MCF 10A (cell line): ENCODE data around the gene LTBP2. TPM values are rescaled to one million over a fixed set of nuclear protein-coding genes. Genes with fewer than 3 reads are reported as not detected.

ENCODE experiments used
- BruUV-seq: library from RNA; stranded (reverse); fragments of 400-500 nt; replicated peaks from 2 replicates; lab custom pipeline; 2021; lab: Mats Ljungman, UMichigan
- CTCF ChIA-PET: fragments of 300-600 bp; sonication (Branson Sonifier 250); formaldehyde crosslinking; extraction: SDS; loops from one replicate; lab custom pipeline; 2021; ENCODE audit warnings: antibody characterized with exemption, inconsistent platforms; lab: Yijun Ruan, JAX
- POLR2A ChIA-PET: fragments of 300-600, 350-650 bp; sonication (Branson Sonifier 250); formaldehyde crosslinking; extraction: SDS; loops from one replicate; lab custom pipeline; 2020; ENCODE audit warnings: antibody characterized with exemption, inconsistent platforms; lab: Yijun Ruan, JAX
- DNase-seq: peaks from one replicate; pipeline ENCODE4 v3.0.0-alpha.2; 2018; ENCODE audit not compliant: unreplicated experiment
- H3K27ac Mint-ChIP-seq: one replicate; pipeline ENCODE4 v1.8.0; 2022; ENCODE audit warnings: mild to moderate bottlenecking, low read depth, mixed read lengths; ENCODE audit not compliant: unreplicated experiment
- H3K27me3 Mint-ChIP-seq: one replicate; pipeline ENCODE4 v1.8.0; 2022; ENCODE audit warnings: mixed read lengths; ENCODE audit not compliant: insufficient read depth, unreplicated experiment
- H3K36me3 Mint-ChIP-seq: one replicate; pipeline ENCODE4 v1.8.0; 2022; ENCODE audit warnings: mild to moderate bottlenecking, moderate library complexity, mixed read lengths; ENCODE audit not compliant: insufficient read depth, unreplicated experiment
- H3K4me1 Mint-ChIP-seq: one replicate; pipeline ENCODE4 v1.8.0; 2022; ENCODE audit warnings: mixed read lengths; ENCODE audit not compliant: insufficient read depth, unreplicated experiment
- H3K4me3 Mint-ChIP-seq: one replicate; pipeline ENCODE4 v1.8.0; 2022; ENCODE audit warnings: mild to moderate bottlenecking, moderate library complexity, mixed read lengths; ENCODE audit not compliant: unreplicated experiment
- H3K9me3 Mint-ChIP-seq: one replicate; pipeline ENCODE4 v1.8.0; 2022; ENCODE audit warnings: mixed read lengths; ENCODE audit not compliant: unreplicated experiment
- CTCF ChIP-seq: fragments of 200-600 bp; IDR thresholded peaks from one replicate; pipeline ENCODE4 v1.8.0; 2022; ENCODE audit warnings: antibody characterized with exemption, mild to moderate bottlenecking; ENCODE audit not compliant: unreplicated experiment
- intact Hi-C: fragments of 100-400 bp; cut with micrococcal nuclease; formaldehyde crosslinking; loops from 2 replicates; pipeline ENCODE4 v1.14.1; 2022
- total RNA-seq: library from RNA; stranded (reverse); gene quantifications from 2 replicates; pipeline ENCODE4 v1.2.3, GENCODE V29; 2022

LTBP2 gene
- total RNA-seq, 1 experiment from 2014 or later: 16.8 TPM

- CTCF ChIA-PET: interaction anchor here (0.6 kb wide), 1 partner anchor 330 kb away, joined by 3 read pairs; no protein-coding TSS in a partner anchor
Measured at GRCh38 chr14:74468513-74468912, 143.5 kb downstream of the LTBP2 start.

GRCh38 chr14:74465335-74465734, 146.7 kb downstream of the LTBP2 start:
- POLR2A ChIA-PET: interaction anchor here (0.6 to 1.3 kb wide), 2 partner anchors 10 to 473 kb away, joined by 3 to 4 read pairs; no protein-coding TSS in a partner anchor
- no peak overlapping the region for H3K4me3 Mint-ChIP-seq
- no peaks in the 10 kb centered on the region for H3K9me3 Mint-ChIP-seq
- TF ChIP-seq CTCF: no peak
- no peak overlapping the region for H3K27ac Mint-ChIP-seq
- DNase-seq: no peak
- CTCF ChIA-PET: interaction anchor here (1.9 kb wide), 1 partner anchor 9 kb away, joined by 8 read pairs; no protein-coding TSS in a partner anchor
- peaks cover 14% of the 10 kb centered on the region for H3K27me3 Mint-ChIP-seq
- no TSS peak for BruUV-seq
- H3K36me3 Mint-ChIP-seq: no peaks in the 10 kb centered on the region
- H3K4me1 Mint-ChIP-seq: no peaks in the 10 kb centered on the region
- intact Hi-C loops: no loop called here

More at GRCh38 chr14:74468513-74468912, 143.5 kb downstream of the LTBP2 start:
- H3K4me1 Mint-ChIP-seq: no peaks in the 10 kb centered on the region
- intact Hi-C loops: no loop called here
- no peaks in the 10 kb centered on the region for H3K36me3 Mint-ChIP-seq
- no peak overlapping the region for H3K27ac Mint-ChIP-seq
- H3K4me3 Mint-ChIP-seq: no peak overlapping the region
- H3K27me3 Mint-ChIP-seq: peaks cover 3% of the 10 kb centered on the region
- POLR2A ChIA-PET: interaction anchor here (1.1 kb wide), 1 partner anchor 118 kb away, joined by 3 read pairs; no protein-coding TSS in a partner anchor
- no peaks in the 10 kb centered on the region for H3K9me3 Mint-ChIP-seq
- BruUV-seq: no TSS peak
- no peak for DNase-seq
- TF ChIP-seq CTCF: no peak

GRCh38 chr14:74464785-74465184, 147.3 kb downstream of the LTBP2 start:
- TF ChIP-seq CTCF: no peak
- no TSS peak for BruUV-seq
- ChIA-PET CTCF (interaction anchor here (1.2 kb wide), 1 partner anchor 11 kb away, joined by 3 read pairs; no protein-coding TSS in a partner anchor), POLR2A (interaction anchor here (0.6 to 1.3 kb wide), 2 partner anchors 9 to 473 kb away, joined by 3 to 4 read pairs; no protein-coding TSS in a partner anchor)
- H3K4me3 Mint-ChIP-seq: no peak overlapping the region
- no peaks in the 10 kb centered on the region for H3K4me1 Mint-ChIP-seq
- H3K27me3 Mint-ChIP-seq: peaks cover 14% of the 10 kb centered on the region
- H3K36me3 Mint-ChIP-seq: no peaks in the 10 kb centered on the region
- H3K27ac Mint-ChIP-seq: no peak overlapping the region
- no peak for DNase-seq
- H3K9me3 Mint-ChIP-seq: no peaks in the 10 kb centered on the region
- intact Hi-C loops: no loop called here

DNA sequence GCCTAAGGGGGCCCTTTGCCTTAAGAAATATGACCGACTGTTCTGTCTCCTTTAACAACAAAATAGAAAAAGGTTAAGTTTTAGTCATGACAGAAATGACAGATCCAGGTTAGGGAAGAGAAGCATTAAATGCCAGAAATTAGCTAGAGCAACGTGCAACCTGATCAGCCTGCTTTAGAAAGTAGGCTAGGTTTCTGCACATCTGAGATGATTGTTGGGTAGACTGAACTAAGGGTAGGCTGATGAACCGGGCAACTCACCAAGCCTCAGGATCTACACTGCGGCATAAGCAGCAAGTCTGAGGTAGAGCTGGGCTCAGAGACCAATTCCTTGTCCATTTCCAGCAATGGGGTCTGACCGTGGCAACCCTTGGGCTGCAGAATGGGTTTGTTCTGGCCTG, 148.3 kb downstream of the LTBP2 start:
- Mint-ChIP-seq H3K4me1 (no peaks in the 10 kb centered on the region), H3K9me3 (no peaks in the 10 kb centered on the region), H3K27me3 (peaks cover 14% of the 10 kb centered on the region), H3K4me3 (no peak overlapping the region), H3K36me3 (no peaks in the 10 kb centered on the region), H3K27ac (no peak overlapping the region)
- no peak for TF ChIP-seq CTCF
- POLR2A ChIA-PET: interaction anchor here (1.2 kb wide), 1 partner anchor 17 kb away, joined by 4 read pairs; no protein-coding TSS in a partner anchor
- intact Hi-C loops: no loop called here
- no peak for DNase-seq
- no TSS peak for BruUV-seq
- CTCF ChIA-PET: interaction anchor here (0.6 to 1.2 kb wide), 2 partner anchors 12 to 359 kb away, joined by 3 read pairs; no protein-coding TSS in a partner anchor
